Lung microvascular endothelial cell (primary cell): ENCODE data around the gene ADGRD1. TPM values are rescaled to one million over a fixed set of nuclear protein-coding genes. Genes with fewer than 3 reads are reported as not detected.
"Not testable (repeated sequence)": the region's sequence is repeated elsewhere in the genome, so short reads cannot be mapped to it uniquely, and the experiment has no call there.

ENCODE experiments used
- DNase-seq, 2 donors: peaks; one replicate each; pipeline versions ENCODE4 v3.0.0 to v3.0.0-alpha.2; 2010; ENCODE audit warnings: low read depth in 2 of 2
- total RNA-seq: library from RNA; depleted of rRNA; stranded (reverse); fragments of >200 nt; gene quantifications from 2 replicates; pipeline ENCODE4 v1.2.1, GENCODE V29; 2014

The ADGRD1 gene
- 0.20 and 0.22 TPM in 2 replicates for total RNA-seq

GRCh38 chr12:130953771-130954543 lies at the start of gene ADGRD1:
ADGRD1 (plus strand) TSS chr12:130953907; CDS start chr12:130954466, 559 bp downstream.
- no peak for DNase-seq

GRCh38 chr12:130904064-130904463 lies 49.6 kb upstream of the ADGRD1 start:
- no peak for DNase-seq

GRCh38 chr12:130904936-130905455 lies 48.7 kb upstream of the ADGRD1 start:
- not testable (repeated sequence) for DNase-seq

- DNase-seq = no peak
Observed at GRCh38 chr12:130909111-130909510, 44.6 kb upstream of the ADGRD1 start.

- no peak for DNase-seq
Observed at GRCh38 chr12:130911193-130911592, 42.5 kb upstream of the ADGRD1 start.

- no peak for DNase-seq
Observed at GRCh38 chr12:130911933-130912332, 41.8 kb upstream of the ADGRD1 start.

GRCh38 chr12:130916241-130916911 lies 37.3 kb upstream of the ADGRD1 start:
- DNase-seq = peak; percentile 59 to 75

- no peak for DNase-seq
Observed at GRCh38 chr12:130917607-130918006, 36.1 kb upstream of the ADGRD1 start.

GRCh38 chr12:130919086-130919485 lies 34.6 kb upstream of the ADGRD1 start:
- DNase-seq = no peak

- DNase-seq = no peak
Observed at GRCh38 chr12:130920119-130920703, 33.5 kb upstream of the ADGRD1 start.

- no peak for DNase-seq
Observed at GRCh38 chr12:130920723-130921381, 32.9 kb upstream of the ADGRD1 start.

GRCh38 chr12:130922511-130922953 lies 31.2 kb upstream of the ADGRD1 start:
- DNase-seq = no peak

GRCh38 chr12:130924966-130925665 lies 28.6 kb upstream of the ADGRD1 start:
- no peak for DNase-seq

GRCh38 chr12:130925666-130926015 lies 28.1 kb upstream of the ADGRD1 start:
- DNase-seq = no peak

- DNase-seq = no peak
Observed at GRCh38 chr12:130929363-130929762, 24.3 kb upstream of the ADGRD1 start.

GRCh38 chr12:130932061-130932930 lies 21.4 kb upstream of the ADGRD1 start:
- no peak for DNase-seq

- DNase-seq = no peak
Observed at GRCh38 chr12:130933269-130933995, 20.3 kb upstream of the ADGRD1 start.

- no peak for DNase-seq
Observed at GRCh38 chr12:130934753-130935152, 19.0 kb upstream of the ADGRD1 start.

- DNase-seq = no peak
Observed at GRCh38 chr12:130936561-130936960, 17.1 kb upstream of the ADGRD1 start.

GRCh38 chr12:130937063-130937462 lies 16.6 kb upstream of the ADGRD1 start:
- no peak for DNase-seq
